ENCODE data around the gene UBE3C.

Gene UBE3C

GRCh38 chr7:157124690-157125089, 14.0 kb upstream of the UBE3C start:
- Histone ChIP-seq H2BK5ac (ENCODE audit: low read depth, low read length, poor library complexity) (no peak overlapping the region), H3K27ac (ENCODE audit: low read depth, low read length) (no peak overlapping the region), H4K8ac (ENCODE audit: low read depth, low read length) (no peak overlapping the region), H3K4me3 (ENCODE audit: low read depth, low read length) (no peak overlapping the region), H3K9ac (ENCODE audit: low read length) (no peak overlapping the region), H3K79me2 (ENCODE audit: control insufficient read depth, insufficient read depth, low read length, poor library complexity) (no peaks in the 10 kb centered on the region), H2BK120ac (ENCODE audit: insufficient read depth, low read length, poor library complexity) (no peak overlapping the region), H2AK5ac (ENCODE audit: low read length) (no peak overlapping the region), H2AFZ (ENCODE audit: insufficient read depth, low read length, poor library complexity) (no peak overlapping the region), H4K12ac (ENCODE audit: low read depth, low read length) (no peak overlapping the region), H3K4ac (ENCODE audit: low read depth, low read length) (no peak overlapping the region), H4K91ac (ENCODE audit: low read depth, low read length) (no peak overlapping the region), H3K14ac (ENCODE audit: low read length) (no peak overlapping the region), H2BK12ac (ENCODE audit: low read length) (no peak overlapping the region), H3K9me3 (ENCODE audit: insufficient read depth, low read depth, low read length) (no peaks in the 10 kb centered on the region), H3K79me1 (ENCODE audit: low read length) (no peaks in the 10 kb centered on the region), H3K27me3 (ENCODE audit: insufficient read depth, low read length) (no peaks in the 10 kb centered on the region), H3K18ac (ENCODE audit: low read length) (no peak overlapping the region), H3K4me1 (ENCODE audit: control insufficient read depth in 1 of 2, insufficient read depth in 2 of 2, low read length in 2 of 2) (no peaks in the 10 kb centered on the region), H3K23ac (ENCODE audit: low read length) (no peak overlapping the region), H3K36me3 (ENCODE audit: control insufficient read depth in 1 of 2, insufficient read depth in 2 of 2, low read length in 2 of 2) (no peaks in the 10 kb centered on the region), H3K4me2 (ENCODE audit: low read length) (no peak overlapping the region)
- no CpG with 5 or more reads among the region's 15 CpGs for WGBS (ENCODE audit: extremely low coverage, insufficient coverage, insufficient read length)
- no peak for DNase-seq

- no peak overlapping the region for H3K4me3 ChIP-seq (ENCODE audit: low read depth, low read length)
- WGBS (ENCODE audit: extremely low coverage, insufficient coverage, insufficient read length): no CpG with 5 or more reads among the region's 26 CpGs
- H2AK5ac ChIP-seq (ENCODE audit: low read length): no peak overlapping the region
- no peak overlapping the region for H3K9ac ChIP-seq (ENCODE audit: low read length)
- H3K23ac ChIP-seq (ENCODE audit: low read length): no peak overlapping the region
- no peak overlapping the region for H3K4ac ChIP-seq (ENCODE audit: low read depth, low read length)
- no peak overlapping the region for H2BK12ac ChIP-seq (ENCODE audit: low read length)
- DNase-seq: no peak
- no peak overlapping the region for H4K91ac ChIP-seq (ENCODE audit: low read depth, low read length)
- no peaks in the 10 kb centered on the region for H3K9me3 ChIP-seq (ENCODE audit: insufficient read depth, low read depth, low read length)
- no peak overlapping the region for H3K27ac ChIP-seq (ENCODE audit: low read depth, low read length)
- H4K12ac ChIP-seq (ENCODE audit: low read depth, low read length): no peak overlapping the region
- H3K27me3 ChIP-seq (ENCODE audit: insufficient read depth, low read length): no peaks in the 10 kb centered on the region
- no peaks in the 10 kb centered on the region for H3K36me3 ChIP-seq (ENCODE audit: control insufficient read depth in 1 of 2, insufficient read depth in 2 of 2, low read length in 2 of 2)
- no peak overlapping the region for H2BK5ac ChIP-seq (ENCODE audit: low read depth, low read length, poor library complexity)
- H2BK120ac ChIP-seq (ENCODE audit: insufficient read depth, low read length, poor library complexity): no peak overlapping the region
- no peaks in the 10 kb centered on the region for H3K79me2 ChIP-seq (ENCODE audit: control insufficient read depth, insufficient read depth, low read length, poor library complexity)
- H3K79me1 ChIP-seq (ENCODE audit: low read length): no peaks in the 10 kb centered on the region
- H4K8ac ChIP-seq (ENCODE audit: low read depth, low read length): no peak overlapping the region
- no peak overlapping the region for H3K4me2 ChIP-seq (ENCODE audit: low read length)
- H3K18ac ChIP-seq (ENCODE audit: low read length): no peak overlapping the region
- H2AFZ ChIP-seq (ENCODE audit: insufficient read depth, low read length, poor library complexity): no peak overlapping the region
- no peak overlapping the region for H3K14ac ChIP-seq (ENCODE audit: low read length)
- H3K4me1 ChIP-seq (ENCODE audit: control insufficient read depth in 1 of 2, insufficient read depth in 2 of 2, low read length in 2 of 2): no peaks in the 10 kb centered on the region
These were observed 13.1 kb upstream of the UBE3C start for GRCh38 chr7:157125376-157126223.

- whole genome bisulfite sequencing (ENCODE audit: extremely low coverage, insufficient coverage, insufficient read length): no CpG with 5 or more reads among the region's 11 CpGs
- Histone ChIP-seq H4K12ac (ENCODE audit: low read depth, low read length) (no peak overlapping the region), H3K14ac (ENCODE audit: low read length) (no peak overlapping the region), H3K27ac (ENCODE audit: low read depth, low read length) (no peak overlapping the region), H4K91ac (ENCODE audit: low read depth, low read length) (no peak overlapping the region), H3K4me2 (ENCODE audit: low read length) (no peak overlapping the region), H3K18ac (ENCODE audit: low read length) (no peak overlapping the region), H3K36me3 (ENCODE audit: control insufficient read depth in 1 of 2, insufficient read depth in 2 of 2, low read length in 2 of 2) (no peaks in the 10 kb centered on the region), H3K4ac (ENCODE audit: low read depth, low read length) (no peak overlapping the region), H3K9ac (ENCODE audit: low read length) (no peak overlapping the region), H2BK5ac (ENCODE audit: low read depth, low read length, poor library complexity) (no peak overlapping the region), H2AK5ac (ENCODE audit: low read length) (no peak overlapping the region), H3K9me3 (ENCODE audit: insufficient read depth, low read depth, low read length) (no peaks in the 10 kb centered on the region), H3K27me3 (ENCODE audit: insufficient read depth, low read length) (no peaks in the 10 kb centered on the region), H3K23ac (ENCODE audit: low read length) (no peak overlapping the region), H2AFZ (ENCODE audit: insufficient read depth, low read length, poor library complexity) (no peak overlapping the region), H3K4me1 (ENCODE audit: control insufficient read depth in 1 of 2, insufficient read depth in 2 of 2, low read length in 2 of 2) (no peaks in the 10 kb centered on the region), H3K4me3 (ENCODE audit: low read depth, low read length) (no peak overlapping the region), H4K8ac (ENCODE audit: low read depth, low read length) (no peak overlapping the region), H2BK120ac (ENCODE audit: insufficient read depth, low read length, poor library complexity) (no peak overlapping the region), H2BK12ac (ENCODE audit: low read length) (no peak overlapping the region), H3K79me2 (ENCODE audit: control insufficient read depth, insufficient read depth, low read length, poor library complexity) (no peaks in the 10 kb centered on the region), H3K79me1 (ENCODE audit: low read length) (no peaks in the 10 kb centered on the region)
- DNase-seq: no peak
These were observed 11.8 kb upstream of the UBE3C start for GRCh38 chr7:157126921-157127320.

- Histone ChIP-seq H3K4me3 (ENCODE audit: low read depth, low read length) (no peak overlapping the region), H3K4me2 (ENCODE audit: low read length) (no peak overlapping the region), H2AK5ac (ENCODE audit: low read length) (no peak overlapping the region), H3K27ac (ENCODE audit: low read depth, low read length) (no peak overlapping the region), H3K9me3 (ENCODE audit: insufficient read depth, low read depth, low read length) (no peaks in the 10 kb centered on the region), H2BK12ac (ENCODE audit: low read length) (no peak overlapping the region), H3K23ac (ENCODE audit: low read length) (no peak overlapping the region), H4K12ac (ENCODE audit: low read depth, low read length) (no peak overlapping the region), H3K79me1 (ENCODE audit: low read length) (no peaks in the 10 kb centered on the region), H3K4me1 (ENCODE audit: control insufficient read depth in 1 of 2, insufficient read depth in 2 of 2, low read length in 2 of 2) (no peaks in the 10 kb centered on the region), H4K91ac (ENCODE audit: low read depth, low read length) (no peak overlapping the region), H3K36me3 (ENCODE audit: control insufficient read depth in 1 of 2, insufficient read depth in 2 of 2, low read length in 2 of 2) (no peaks in the 10 kb centered on the region), H3K18ac (ENCODE audit: low read length) (no peak overlapping the region), H3K4ac (ENCODE audit: low read depth, low read length) (no peak overlapping the region), H3K27me3 (ENCODE audit: insufficient read depth, low read length) (no peaks in the 10 kb centered on the region), H2AFZ (ENCODE audit: insufficient read depth, low read length, poor library complexity) (no peak overlapping the region), H2BK120ac (ENCODE audit: insufficient read depth, low read length, poor library complexity) (no peak overlapping the region), H2BK5ac (ENCODE audit: low read depth, low read length, poor library complexity) (no peak overlapping the region), H3K14ac (ENCODE audit: low read length) (no peak overlapping the region), H4K8ac (ENCODE audit: low read depth, low read length) (no peak overlapping the region), H3K79me2 (ENCODE audit: control insufficient read depth, insufficient read depth, low read length, poor library complexity) (no peaks in the 10 kb centered on the region), H3K9ac (ENCODE audit: low read length) (no peak overlapping the region)
- WGBS (ENCODE audit: extremely low coverage, insufficient coverage, insufficient read length): no CpG with 5 or more reads among the region's 10 CpGs
- DNase-seq: no peak
These were observed 9.5 kb upstream of the UBE3C start for GRCh38 chr7:157129200-157129599.
